Stimulated activated CD4-positive, alpha-beta T cell treated with anti-CD3 and anti-CD28 coated beads, Interleukin-15, amount 100 ng/mL, for 1 hour (primary cell): ENCODE measurements around the gene USP48.

ENCODE experiments used
- DNase-seq, 2 donors: peaks; one replicate each; pipeline ENCODE4 v3.0.0-alpha.2; 2020; ENCODE audit warnings: low read depth in 1 of 2, low spot score in 1 of 2

Gene USP48

DNA sequence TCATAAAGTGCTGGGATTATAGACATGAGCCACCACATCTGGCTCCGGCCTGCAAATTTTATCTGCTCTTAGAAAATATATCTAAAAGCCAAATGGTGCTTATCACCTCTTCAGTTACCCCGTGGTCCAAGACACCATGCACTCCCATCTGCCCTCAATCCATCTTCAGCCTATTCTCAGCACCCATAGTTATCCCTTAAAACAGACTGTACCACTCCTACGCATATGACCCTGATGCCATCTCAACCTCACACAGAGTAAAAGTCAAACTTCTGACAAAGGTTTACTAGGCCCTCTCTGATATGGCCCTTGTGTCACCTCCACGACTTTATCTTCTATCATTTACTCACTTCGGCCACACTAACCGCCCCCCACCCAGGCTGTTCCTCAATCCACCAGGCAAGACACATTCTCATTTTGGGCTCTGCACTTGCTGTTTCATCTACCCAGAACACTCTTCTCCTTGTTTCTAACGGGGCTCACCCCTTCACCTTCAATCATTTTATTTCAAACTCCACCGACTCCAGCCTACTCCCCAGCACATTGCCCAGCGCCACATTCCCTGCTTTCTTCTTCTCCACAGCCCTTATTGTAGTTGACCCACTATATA is 33.0 kb downstream of the USP48 start:
- DNase-seq: no peak

GRCh38 chr1:21749109-21749508 is 33.8 kb downstream of the USP48 start:
- no peak for DNase-seq

DNA sequence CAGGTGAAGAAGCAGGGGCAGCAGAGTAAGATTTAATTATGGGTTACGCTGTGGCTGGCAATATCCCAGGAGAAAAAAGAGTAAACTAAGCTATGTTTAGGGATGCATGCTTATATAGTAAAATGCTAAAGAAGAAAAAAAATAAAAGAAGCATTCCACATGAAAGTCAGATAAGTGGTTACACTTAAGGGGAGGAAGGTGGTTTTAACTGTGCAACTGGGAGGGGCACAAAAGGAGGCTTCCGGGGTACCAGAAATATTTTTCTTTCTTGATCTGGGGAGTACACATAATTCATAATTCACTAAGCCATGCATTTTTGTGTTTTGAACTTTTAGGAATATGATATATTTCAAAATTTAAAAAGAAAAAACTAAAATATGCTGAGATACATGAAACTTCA is 39.5 kb downstream of the USP48 start:
- DNase-seq: no peak

DNA sequence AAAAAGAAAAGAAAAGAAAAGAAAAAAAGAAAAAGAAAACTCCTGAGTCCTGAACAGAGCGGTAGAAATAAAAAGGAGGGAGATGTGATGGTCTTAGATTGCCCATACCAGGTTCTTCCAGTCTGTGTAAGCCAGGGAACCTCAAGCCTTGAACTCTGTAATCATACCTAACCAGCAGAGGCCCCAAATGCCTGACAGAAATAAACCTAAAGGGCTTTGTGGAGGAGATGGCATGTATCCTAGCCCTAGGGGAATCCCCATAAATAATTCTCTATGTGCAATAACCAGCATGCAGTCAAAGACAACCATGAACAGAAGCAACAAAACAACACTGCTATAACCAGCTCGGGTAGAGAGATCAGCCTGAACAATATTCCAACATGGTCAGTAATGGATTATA is 40.4 kb downstream of the USP48 start:
- no peak for DNase-seq

GRCh38 chr1:21741206-21741605 is 41.7 kb downstream of the USP48 start:
- no peak for DNase-seq

- DNase-seq: no peak
Observed at GRCh38 chr1:21736876-21737275, 46.1 kb downstream of the USP48 start.

DNA sequence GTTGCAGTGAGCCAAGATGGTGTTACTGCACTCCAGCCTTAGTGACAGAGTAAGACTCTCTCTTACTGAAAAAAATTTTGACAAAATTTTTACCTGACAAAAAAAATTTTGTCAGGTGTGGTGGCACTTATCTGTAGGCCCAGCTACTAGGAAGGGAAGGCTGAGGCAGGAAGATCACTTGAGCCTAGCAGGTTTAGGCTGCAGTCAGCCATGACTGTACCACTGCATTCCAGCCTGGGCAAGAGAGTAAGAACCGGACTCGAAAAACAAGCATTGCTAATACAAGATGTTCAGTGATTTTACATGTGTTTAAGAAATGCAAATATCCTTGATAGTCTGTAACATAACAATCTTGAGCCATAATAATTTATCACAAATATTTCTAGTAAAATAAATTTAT is 46.9 kb downstream of the USP48 start:
- no peak for DNase-seq

- DNase-seq: no peak
Observed at GRCh38 chr1:21734526-21734925, 48.4 kb downstream of the USP48 start.

- no peak for DNase-seq
Observed at GRCh38 chr1:21732664-21733063, 50.3 kb downstream of the USP48 start.

GRCh38 chr1:21725748-21726392 is 57.1 kb downstream of the USP48 start:
- DNase-seq: no peak

DNA sequence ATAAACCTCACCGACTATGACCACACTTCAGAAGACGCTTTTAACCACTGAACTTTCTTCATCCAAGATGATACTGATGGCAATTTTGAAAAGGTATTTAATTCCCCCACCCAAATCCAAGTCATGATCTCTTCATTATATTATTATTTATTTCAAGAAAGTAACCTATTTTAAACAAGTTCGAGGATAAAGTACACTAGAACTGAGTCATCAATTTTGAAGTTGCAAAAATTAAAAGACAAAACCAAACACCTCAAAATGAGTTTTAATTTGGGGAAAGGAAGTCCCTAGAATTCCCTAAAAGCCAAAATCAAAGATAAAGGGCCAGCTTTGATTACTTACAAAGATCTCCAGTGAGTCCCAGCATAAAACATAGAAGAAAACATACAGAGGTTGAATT is 58.4 kb downstream of the USP48 start:
- no peak for DNase-seq

- no peak for DNase-seq
Observed at GRCh38 chr1:21724098-21724497, 58.9 kb downstream of the USP48 start.

- DNase-seq: no peak
Observed at GRCh38 chr1:21721295-21721985, 61.5 kb downstream of the USP48 start.

DNA sequence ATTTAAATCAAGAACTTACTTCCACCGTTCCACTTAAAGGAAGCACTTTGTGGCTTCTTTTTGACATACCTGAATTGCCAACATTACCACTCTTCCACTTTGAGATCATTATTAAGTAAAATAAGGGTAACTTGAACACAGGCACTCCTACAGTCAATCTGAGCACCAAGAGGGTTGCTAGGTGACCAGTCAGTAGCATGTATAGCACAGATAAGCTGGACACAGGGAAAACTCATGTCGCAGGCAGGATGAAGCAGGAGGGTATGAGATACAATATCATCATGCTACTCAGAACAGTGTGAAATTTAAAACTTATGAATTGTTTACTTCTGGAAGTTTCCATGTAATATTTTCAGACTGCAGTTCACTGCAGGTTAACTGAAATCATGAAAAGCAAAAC is 66.8 kb downstream of the USP48 start:
- no peak for DNase-seq

- DNase-seq: no peak
Observed at GRCh38 chr1:21707891-21708290, 75.1 kb downstream of the USP48 start.

GRCh38 chr1:21707086-21707840 is 75.7 kb downstream of the USP48 start:
- no peak for DNase-seq

GRCh38 chr1:21706151-21706835 is 76.7 kb downstream of the USP48 start:
- no peak for DNase-seq

- no peak for DNase-seq
Observed at GRCh38 chr1:21705303-21705980, 77.5 kb downstream of the USP48 start.

DNA sequence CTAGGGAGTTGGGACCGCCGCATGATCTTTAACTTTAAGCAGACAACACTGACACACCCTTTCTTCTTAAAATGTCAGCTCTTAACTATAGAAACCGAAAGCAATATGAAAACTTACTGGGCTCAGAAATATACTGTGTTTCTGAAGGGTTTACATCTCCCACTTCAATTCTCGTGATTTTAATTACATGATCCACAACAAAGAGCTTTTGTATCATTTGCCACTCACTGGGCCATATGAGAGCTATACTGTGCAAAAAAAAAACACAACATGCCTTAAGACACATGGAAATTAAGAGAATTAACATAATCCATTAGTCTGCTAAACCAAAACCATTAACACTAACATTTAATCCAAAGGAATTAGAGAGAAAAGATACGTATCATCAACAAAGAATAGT is 78.8 kb downstream of the USP48 start:
- no peak for DNase-seq

- no peak for DNase-seq
Observed at GRCh38 chr1:21703318-21703963, 79.5 kb downstream of the USP48 start.
